HepG2 (cell line): ENCODE measurements around the gene FEV. TPM values are rescaled to one million over a fixed set of nuclear protein-coding genes. Genes with fewer than 3 reads are reported as not detected.

Experiments
- BCL6 ChIP-seq: IDR thresholded peaks from 2 replicates; pipeline ENCODE4 v1.6.1; 2016; ENCODE audit warnings: missing genetic modification reagents, missing compliant biosample characterization
- CENPT ChIP-seq: sonication (generic); formaldehyde crosslinking; IDR thresholded peaks from 2 replicates; pipeline ENCODE4 v1.8.0; 2022; ENCODE audit warnings: low read depth, mild to moderate bottlenecking, moderate library complexity, missing genetic modification reagents
- CHCHD3 ChIP-seq: sonication (generic); formaldehyde crosslinking; IDR thresholded peaks from 2 replicates; pipeline ENCODE4 v1.8.0; 2022; ENCODE audit warnings: mild to moderate bottlenecking, missing genetic modification reagents, moderate library complexity
- HNF4G ChIP-seq, 2 experiments: sonication (generic) in 1 of 2; formaldehyde crosslinking in 1 of 2; IDR thresholded peaks; 2 replicates each; pipeline versions ENCODE4 v1.4.0 to v1.6.1; 2011 to 2020; ENCODE audit warnings: borderline replicate concordance in 2 of 2, low read depth in 2 of 2, mild to moderate bottlenecking in 2 of 2, low read length in 1 of 2, missing genetic modification reagents in 1 of 2, moderate library complexity in 1 of 2
- MED8 ChIP-seq: sonication (generic); formaldehyde crosslinking; IDR thresholded peaks from 2 replicates; pipeline ENCODE4 v1.8.1; 2023; ENCODE audit warnings: mild to moderate bottlenecking, missing genetic modification reagents; ENCODE audit not compliant: insufficient replicate concordance
- NONO ChIP-seq, 2 experiments: fragments of 450-650 bp in 1 of 2; sonication (generic) in 1 of 2; formaldehyde crosslinking in 1 of 2; IDR thresholded peaks in 1 of 2; conservative IDR thresholded peaks in 1 of 2; 2 replicates each; pipeline versions ENCODE4 v1.6.1 to v1.8.0; 2017 to 2022; ENCODE audit warnings: mild to moderate bottlenecking in 1 of 2, missing genetic modification reagents in 1 of 2, moderate library complexity in 1 of 2
- ZBTB38 ChIP-seq: sonication (generic); formaldehyde crosslinking; IDR thresholded peaks from 2 replicates; pipeline ENCODE4 v1.5.1; 2020; ENCODE audit warnings: mild to moderate bottlenecking, missing genetic modification reagents
- ZNF121 ChIP-seq: sonication (generic); formaldehyde crosslinking; IDR thresholded peaks from 2 replicates; pipeline ENCODE4 v1.5.0; 2020; ENCODE audit warnings: mild to moderate bottlenecking, missing genetic modification reagents
- ZNF709 ChIP-seq: sonication (generic); formaldehyde crosslinking; IDR thresholded peaks from 2 replicates; pipeline ENCODE4 v1.5.0; 2020; ENCODE audit warnings: mild to moderate bottlenecking, missing genetic modification reagents
- polyA plus RNA-seq, 8 experiments: library from polyadenylated mRNA; depleted of rRNA in 3 of 8; stranded (reverse) in 7 of 8; unstranded in 1 of 8; fragments of >200 nt; fragmentation: Illumina TruSeq in 4 of 8; extraction: Trizol in 4 of 8; gene quantifications; 2 replicates each; pipeline versions ENCODE4 v1.2.1 to v1.2.3, GENCODE V29; 2011 to 2016; ENCODE audit warnings: low read depth in 4 of 8, missing spikeins in 1 of 8, mixed read lengths in 1 of 8; ENCODE audit not compliant: insufficient read depth in 1 of 8
- total RNA-seq, 5 experiments: library from RNA; depleted of rRNA; stranded (reverse); fragments of >200 nt; fragmentation: Illumina TruSeq; extraction: Trizol; gene quantifications; 2 replicates each; pipeline ENCODE4 v1.2.3, GENCODE V29; 2016; ENCODE audit warnings: low read depth in 1 of 5
- TF ChIP-seq, protein P1 (sequence below): sonication (generic); formaldehyde crosslinking; IDR thresholded peaks from 2 replicates; pipeline ENCODE4 v1.4.0; 2020; ENCODE audit warnings: missing genetic modification reagents
- TF ChIP-seq, protein P2 (sequence below): IDR thresholded peaks from 2 replicates; pipeline ENCODE4 v1.6.1; 2016; ENCODE audit warnings: low read depth, control low read depth
- TF ChIP-seq, protein P3 (sequence below): sonication (generic); formaldehyde crosslinking; IDR thresholded peaks from 2 replicates; pipeline ENCODE4 v1.5.0; 2020; ENCODE audit warnings: mild to moderate bottlenecking, missing genetic modification reagents, borderline replicate concordance

The FEV gene
- total and polyA plus RNA-seq, 2 of the 13 experiments (the other 11 are each of a cell fraction or from before 2014, with no cell fraction given) = not detected

DNA sequence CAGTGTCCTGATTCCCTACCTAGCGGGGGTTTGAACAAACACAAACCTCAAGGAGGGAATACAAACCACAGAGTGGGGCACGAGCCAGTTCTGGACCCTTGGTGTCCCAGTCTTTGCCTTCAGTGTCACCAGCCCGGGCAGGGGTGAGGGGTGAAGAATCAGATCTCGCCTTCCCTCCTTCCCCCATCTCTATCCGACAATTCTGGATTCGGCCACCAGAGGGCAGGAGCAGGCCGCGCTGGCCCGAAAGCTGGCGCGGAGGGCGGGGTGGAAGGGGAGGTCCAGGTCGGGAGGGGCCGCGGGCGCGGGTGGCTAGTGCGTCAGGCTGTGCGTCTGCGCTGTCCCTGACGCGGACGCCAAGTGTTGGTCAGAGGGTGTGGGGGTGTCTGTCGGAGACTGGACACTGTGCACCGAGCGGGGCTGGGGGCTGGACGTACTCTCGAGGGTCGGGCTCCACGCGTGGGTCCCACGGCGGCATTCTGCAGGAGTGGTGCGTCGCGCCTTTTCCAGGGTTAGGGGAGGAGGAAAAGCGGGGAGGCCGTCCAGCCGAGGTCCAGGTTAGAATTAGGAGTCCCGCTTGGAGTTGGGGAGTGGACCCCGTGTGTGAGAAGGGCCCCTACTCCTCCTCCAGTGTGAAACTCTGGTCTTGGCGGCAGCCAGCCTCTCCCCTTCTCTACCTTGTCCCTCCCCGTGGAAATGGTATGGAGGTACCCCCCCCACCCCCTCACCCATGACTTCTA, 11.2 kb upstream of the FEV start (continued):
- TF ChIP-seq MED8 = no peak
- TF ChIP-seq BCL6 = peak; percentile 53; the same call in 1 of the 2 replicates
- TF ChIP-seq, protein P1, sequence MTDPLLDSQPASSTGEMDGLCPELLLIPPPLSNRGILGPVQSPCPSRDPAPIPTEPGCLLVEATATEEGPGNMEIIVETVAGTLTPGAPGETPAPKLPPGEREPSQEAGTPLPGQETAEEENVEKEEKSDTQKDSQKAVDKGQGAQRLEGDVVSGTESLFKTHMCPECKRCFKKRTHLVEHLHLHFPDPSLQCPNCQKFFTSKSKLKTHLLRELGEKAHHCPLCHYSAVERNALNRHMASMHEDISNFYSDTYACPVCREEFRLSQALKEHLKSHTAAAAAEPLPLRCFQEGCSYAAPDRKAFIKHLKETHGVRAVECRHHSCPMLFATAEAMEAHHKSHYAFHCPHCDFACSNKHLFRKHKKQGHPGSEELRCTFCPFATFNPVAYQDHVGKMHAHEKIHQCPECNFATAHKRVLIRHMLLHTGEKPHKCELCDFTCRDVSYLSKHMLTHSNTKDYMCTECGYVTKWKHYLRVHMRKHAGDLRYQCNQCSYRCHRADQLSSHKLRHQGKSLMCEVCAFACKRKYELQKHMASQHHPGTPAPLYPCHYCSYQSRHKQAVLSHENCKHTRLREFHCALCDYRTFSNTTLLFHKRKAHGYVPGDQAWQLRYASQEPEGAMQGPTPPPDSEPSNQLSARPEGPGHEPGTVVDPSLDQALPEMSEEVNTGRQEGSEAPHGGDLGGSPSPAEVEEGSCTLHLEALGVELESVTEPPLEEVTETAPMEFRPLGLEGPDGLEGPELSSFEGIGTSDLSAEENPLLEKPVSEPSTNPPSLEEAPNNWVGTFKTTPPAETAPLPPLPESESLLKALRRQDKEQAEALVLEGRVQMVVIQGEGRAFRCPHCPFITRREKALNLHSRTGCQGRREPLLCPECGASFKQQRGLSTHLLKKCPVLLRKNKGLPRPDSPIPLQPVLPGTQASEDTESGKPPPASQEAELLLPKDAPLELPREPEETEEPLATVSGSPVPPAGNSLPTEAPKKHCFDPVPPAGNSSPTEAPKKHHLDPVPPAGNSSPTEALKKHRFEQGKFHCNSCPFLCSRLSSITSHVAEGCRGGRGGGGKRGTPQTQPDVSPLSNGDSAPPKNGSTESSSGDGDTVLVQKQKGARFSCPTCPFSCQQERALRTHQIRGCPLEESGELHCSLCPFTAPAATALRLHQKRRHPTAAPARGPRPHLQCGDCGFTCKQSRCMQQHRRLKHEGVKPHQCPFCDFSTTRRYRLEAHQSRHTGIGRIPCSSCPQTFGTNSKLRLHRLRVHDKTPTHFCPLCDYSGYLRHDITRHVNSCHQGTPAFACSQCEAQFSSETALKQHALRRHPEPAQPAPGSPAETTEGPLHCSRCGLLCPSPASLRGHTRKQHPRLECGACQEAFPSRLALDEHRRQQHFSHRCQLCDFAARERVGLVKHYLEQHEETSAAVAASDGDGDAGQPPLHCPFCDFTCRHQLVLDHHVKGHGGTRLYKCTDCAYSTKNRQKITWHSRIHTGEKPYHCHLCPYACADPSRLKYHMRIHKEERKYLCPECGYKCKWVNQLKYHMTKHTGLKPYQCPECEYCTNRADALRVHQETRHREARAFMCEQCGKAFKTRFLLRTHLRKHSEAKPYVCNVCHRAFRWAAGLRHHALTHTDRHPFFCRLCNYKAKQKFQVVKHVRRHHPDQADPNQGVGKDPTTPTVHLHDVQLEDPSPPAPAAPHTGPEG (CRISPR knock-in tag) = no peak
- no peak for TF ChIP-seq NONO (IDR thresholded peaks at IDR 0.05)
- peak; percentile 47; the same call in 1 of the 2 replicates for TF ChIP-seq NONO (CRISPR knock-in tag; conservative IDR thresholded peaks at IDR 0.05)
- no peak for TF ChIP-seq CHCHD3
- TF ChIP-seq HNF4G (IDR thresholded peaks at IDR 0.05; ENCODE audit: borderline replicate concordance, low read depth, low read length) = no peak
- TF ChIP-seq HNF4G (CRISPR knock-in tag; IDR thresholded peaks at IDR 0.05; ENCODE audit: borderline replicate concordance, low read depth) = no peak
- no peak for TF ChIP-seq ZNF121 (CRISPR knock-in tag)
- TF ChIP-seq ZBTB38 (CRISPR knock-in tag) = no peak
- TF ChIP-seq CENPT (CRISPR knock-in tag) = 0 out of 2 replicates have a peak, but pooled peaks have one; percentile 11
- TF ChIP-seq, protein P2, sequence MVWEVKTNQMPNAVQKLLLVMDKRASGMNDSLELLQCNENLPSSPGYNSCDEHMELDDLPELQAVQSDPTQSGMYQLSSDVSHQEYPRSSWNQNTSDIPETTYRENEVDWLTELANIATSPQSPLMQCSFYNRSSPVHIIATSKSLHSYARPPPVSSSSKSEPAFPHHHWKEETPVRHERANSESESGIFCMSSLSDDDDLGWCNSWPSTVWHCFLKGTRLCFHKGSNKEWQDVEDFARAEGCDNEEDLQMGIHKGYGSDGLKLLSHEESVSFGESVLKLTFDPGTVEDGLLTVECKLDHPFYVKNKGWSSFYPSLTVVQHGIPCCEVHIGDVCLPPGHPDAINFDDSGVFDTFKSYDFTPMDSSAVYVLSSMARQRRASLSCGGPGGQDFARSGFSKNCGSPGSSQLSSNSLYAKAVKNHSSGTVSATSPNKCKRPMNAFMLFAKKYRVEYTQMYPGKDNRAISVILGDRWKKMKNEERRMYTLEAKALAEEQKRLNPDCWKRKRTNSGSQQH = no peak
- TF ChIP-seq, protein P3, sequence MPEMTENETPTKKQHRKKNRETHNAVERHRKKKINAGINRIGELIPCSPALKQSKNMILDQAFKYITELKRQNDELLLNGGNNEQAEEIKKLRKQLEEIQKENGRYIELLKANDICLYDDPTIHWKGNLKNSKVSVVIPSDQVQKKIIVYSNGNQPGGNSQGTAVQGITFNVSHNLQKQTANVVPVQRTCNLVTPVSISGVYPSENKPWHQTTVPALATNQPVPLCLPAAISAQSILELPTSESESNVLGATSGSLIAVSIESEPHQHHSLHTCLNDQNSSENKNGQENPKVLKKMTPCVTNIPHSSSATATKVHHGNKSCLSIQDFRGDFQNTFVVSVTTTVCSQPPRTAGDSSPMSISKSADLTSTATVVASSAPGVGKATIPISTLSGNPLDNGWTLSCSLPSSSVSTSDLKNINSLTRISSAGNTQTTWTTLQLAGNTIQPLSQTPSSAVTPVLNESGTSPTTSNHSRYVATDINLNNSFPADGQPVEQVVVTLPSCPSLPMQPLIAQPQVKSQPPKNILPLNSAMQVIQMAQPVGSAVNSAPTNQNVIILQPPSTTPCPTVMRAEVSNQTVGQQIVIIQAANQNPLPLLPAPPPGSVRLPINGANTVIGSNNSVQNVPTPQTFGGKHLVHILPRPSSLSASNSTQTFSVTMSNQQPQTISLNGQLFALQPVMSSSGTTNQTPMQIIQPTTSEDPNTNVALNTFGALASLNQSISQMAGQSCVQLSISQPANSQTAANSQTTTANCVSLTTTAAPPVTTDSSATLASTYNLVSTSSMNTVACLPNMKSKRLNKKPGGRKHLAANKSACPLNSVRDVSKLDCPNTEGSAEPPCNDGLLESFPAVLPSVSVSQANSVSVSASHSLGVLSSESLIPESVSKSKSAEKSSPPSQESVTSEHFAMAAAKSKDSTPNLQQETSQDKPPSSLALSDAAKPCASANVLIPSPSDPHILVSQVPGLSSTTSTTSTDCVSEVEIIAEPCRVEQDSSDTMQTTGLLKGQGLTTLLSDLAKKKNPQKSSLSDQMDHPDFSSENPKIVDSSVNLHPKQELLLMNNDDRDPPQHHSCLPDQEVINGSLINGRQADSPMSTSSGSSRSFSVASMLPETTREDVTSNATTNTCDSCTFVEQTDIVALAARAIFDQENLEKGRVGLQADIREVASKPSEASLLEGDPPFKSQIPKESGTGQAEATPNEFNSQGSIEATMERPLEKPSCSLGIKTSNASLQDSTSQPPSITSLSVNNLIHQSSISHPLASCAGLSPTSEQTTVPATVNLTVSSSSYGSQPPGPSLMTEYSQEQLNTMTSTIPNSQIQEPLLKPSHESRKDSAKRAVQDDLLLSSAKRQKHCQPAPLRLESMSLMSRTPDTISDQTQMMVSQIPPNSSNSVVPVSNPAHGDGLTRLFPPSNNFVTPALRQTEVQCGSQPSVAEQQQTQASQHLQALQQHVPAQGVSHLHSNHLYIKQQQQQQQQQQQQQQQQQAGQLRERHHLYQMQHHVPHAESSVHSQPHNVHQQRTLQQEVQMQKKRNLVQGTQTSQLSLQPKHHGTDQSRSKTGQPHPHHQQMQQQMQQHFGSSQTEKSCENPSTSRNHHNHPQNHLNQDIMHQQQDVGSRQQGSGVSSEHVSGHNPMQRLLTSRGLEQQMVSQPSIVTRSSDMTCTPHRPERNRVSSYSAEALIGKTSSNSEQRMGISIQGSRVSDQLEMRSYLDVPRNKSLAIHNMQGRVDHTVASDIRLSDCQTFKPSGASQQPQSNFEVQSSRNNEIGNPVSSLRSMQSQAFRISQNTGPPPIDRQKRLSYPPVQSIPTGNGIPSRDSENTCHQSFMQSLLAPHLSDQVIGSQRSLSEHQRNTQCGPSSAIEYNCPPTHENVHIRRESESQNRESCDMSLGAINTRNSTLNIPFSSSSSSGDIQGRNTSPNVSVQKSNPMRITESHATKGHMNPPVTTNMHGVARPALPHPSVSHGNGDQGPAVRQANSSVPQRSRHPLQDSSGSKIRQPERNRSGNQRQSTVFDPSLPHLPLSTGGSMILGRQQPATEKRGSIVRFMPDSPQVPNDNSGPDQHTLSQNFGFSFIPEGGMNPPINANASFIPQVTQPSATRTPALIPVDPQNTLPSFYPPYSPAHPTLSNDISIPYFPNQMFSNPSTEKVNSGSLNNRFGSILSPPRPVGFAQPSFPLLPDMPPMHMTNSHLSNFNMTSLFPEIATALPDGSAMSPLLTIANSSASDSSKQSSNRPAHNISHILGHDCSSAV (CRISPR knock-in tag) = no peak
- TF ChIP-seq ZNF709 (CRISPR knock-in tag) = no peak
